ENCODE results near the gene DDIAS.
A peak's percentile ranks its signal among the peaks of the same experiment; 100 is the strongest.

DNA sequence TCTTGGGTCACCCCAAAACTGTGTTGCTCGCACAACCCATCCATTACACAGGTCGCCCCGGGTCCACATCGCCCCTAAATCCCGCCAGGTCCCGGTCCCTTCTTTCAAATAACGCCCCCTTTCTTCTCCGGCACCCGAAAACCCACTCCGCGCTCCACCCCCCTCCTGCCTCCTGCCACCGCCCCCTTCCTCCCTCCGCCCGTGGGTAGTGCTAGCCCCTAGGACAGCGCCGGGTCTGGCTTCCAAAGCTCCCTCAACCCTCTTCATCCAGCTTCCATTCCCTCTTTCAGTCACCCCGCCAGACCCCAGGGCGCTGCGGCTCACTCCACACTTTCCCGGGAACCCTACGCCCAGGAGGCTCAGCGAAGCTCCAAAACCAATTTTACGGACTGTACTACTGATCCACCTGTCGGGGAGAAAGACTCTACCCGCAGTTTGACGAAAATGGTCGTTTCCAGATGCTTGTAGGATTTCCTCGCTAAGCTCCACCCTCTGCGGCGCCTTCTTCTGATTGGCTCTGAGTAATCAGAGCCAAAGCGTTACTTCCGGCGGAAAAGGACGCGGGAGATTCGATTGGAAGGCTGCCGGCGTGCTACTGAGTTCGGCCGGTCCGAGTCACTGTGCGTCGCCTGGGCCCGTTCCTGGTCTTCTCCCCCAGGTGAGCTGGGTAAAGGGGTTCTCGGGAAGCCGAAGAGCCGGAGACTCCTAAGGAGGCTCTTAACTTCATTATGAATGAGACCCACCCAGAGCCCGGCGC is at the start of gene DDIAS:
- peak; percentile 70 to 88 for TF ChIP-seq POLR2A (IDR thresholded peaks at IDR 0.05)
- TF ChIP-seq, protein P1, sequence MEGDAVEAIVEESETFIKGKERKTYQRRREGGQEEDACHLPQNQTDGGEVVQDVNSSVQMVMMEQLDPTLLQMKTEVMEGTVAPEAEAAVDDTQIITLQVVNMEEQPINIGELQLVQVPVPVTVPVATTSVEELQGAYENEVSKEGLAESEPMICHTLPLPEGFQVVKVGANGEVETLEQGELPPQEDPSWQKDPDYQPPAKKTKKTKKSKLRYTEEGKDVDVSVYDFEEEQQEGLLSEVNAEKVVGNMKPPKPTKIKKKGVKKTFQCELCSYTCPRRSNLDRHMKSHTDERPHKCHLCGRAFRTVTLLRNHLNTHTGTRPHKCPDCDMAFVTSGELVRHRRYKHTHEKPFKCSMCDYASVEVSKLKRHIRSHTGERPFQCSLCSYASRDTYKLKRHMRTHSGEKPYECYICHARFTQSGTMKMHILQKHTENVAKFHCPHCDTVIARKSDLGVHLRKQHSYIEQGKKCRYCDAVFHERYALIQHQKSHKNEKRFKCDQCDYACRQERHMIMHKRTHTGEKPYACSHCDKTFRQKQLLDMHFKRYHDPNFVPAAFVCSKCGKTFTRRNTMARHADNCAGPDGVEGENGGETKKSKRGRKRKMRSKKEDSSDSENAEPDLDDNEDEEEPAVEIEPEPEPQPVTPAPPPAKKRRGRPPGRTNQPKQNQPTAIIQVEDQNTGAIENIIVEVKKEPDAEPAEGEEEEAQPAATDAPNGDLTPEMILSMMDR (IDR thresholded peaks at IDR 0.05), result peak in 1 of 4 experiments; percentile 10

All from uterus (tissue), 2 donors.